NCI-H748 (cell line): ENCODE data around the gene FAM170B.
A peak's percentile ranks its signal among the peaks of the same experiment; 100 is the strongest.

Source experiments
- DNase-seq: peaks from one replicate; lab custom pipeline; 2025; ENCODE audit not compliant: unreplicated experiment; lab: John Stamatoyannopoulos, UW

FAM170B gene

GRCh38 chr10:49152663-49153062 is 18.8 kb upstream of the FAM170B start:
- DNase-seq: no peak

GRCh38 chr10:49152037-49152436 is 18.2 kb upstream of the FAM170B start:
- no peak for DNase-seq

- no peak for DNase-seq
Observed at GRCh38 chr10:49151481-49151880, 17.7 kb upstream of the FAM170B start.

- peak; percentile 55 for DNase-seq
Observed at GRCh38 chr10:49151025-49151445, 17.2 kb upstream of the FAM170B start.

DNA sequence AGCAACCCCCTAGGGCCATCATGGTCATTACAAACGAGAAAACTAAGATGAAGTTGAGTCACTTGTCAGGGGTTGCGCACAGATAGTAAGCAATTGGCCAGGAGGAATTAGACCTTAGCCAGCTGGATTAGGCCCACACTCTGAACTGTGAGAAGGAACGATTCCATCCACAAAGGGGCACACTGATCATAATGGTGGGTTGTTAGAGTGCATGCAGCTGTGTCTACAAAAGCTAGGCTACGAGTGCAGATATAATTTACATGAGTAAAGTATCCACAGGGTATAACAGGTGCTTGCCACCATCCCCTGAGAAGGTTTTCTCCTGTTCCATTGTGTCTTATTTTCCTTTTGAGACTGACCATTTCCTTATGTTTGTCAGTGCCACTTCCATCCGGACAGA is 16.6 kb upstream of the FAM170B start:
- peak; percentile 86 for DNase-seq

- peak; percentile 20 for DNase-seq
Observed at GRCh38 chr10:49149881-49150280, 16.1 kb upstream of the FAM170B start.

GRCh38 chr10:49144058-49144720 is 10.4 kb upstream of the FAM170B start:
- no peak for DNase-seq

DNA sequence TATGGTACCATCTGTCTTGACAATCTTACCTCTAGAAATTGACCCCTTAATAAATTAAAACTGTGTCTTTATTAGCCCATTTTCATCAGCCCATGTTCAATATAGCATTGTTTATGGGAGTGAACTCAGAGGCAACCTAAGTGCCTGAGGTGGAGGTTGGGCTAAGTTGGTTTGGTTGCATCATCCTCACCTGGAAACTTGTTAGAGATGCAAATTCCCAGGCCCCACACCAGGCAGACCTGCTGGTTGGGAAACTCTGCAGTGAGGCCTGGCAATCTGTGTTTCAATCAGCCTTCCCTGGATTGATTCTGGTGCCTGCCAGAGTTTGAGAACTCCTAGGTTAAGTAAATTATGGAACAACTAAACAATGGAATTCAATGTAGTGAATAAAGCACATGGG is 9.4 kb upstream of the FAM170B start:
- no peak for DNase-seq

GRCh38 chr10:49141541-49142332 is 7.9 kb upstream of the FAM170B start:
- DNase-seq: no peak

GRCh38 chr10:49140304-49141177 is 6.7 kb upstream of the FAM170B start:
- no peak for DNase-seq

- no peak for DNase-seq
Observed at GRCh38 chr10:49139846-49140195, 6.0 kb upstream of the FAM170B start.

DNA sequence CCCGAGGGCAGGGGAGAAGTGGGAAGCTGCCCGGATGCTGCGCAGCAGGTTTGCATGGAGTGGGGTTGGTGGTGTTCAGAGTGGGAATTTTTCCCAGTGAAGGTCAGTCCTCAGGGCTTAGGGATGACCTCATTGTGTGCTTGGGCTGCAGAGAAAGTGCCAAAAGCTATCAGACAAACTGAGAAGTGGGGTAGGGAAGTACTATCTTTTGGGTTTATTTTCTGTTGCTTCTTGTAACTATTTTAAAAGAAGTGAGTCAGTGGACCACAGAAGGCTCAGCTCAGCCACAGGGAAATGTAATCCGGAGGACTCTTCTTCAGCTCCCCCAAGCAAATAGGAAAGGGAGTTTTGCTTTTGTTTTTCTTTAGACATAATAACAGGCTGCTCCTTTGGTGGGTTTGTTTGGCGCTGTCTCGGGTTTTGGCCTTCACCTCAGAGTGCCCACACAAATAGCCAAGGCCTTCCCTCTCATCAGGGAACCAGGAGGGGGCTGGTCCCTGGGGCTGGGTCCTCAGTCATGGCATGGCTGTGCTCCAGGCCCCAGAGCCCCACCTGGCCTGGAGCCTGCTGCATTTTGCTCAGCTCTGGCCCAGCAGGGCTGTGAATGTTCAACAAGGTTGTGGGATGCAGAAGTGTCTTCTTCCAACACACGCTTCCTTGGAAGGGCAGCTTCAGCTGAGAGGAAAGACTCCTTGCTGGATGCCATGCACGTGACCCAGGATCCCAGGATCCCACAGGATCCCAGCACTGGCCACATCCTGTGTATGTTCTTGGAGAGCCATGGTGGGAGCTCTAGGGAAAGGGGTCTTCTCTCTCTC is 5.4 kb upstream of the FAM170B start:
- DNase-seq: no peak

DNA sequence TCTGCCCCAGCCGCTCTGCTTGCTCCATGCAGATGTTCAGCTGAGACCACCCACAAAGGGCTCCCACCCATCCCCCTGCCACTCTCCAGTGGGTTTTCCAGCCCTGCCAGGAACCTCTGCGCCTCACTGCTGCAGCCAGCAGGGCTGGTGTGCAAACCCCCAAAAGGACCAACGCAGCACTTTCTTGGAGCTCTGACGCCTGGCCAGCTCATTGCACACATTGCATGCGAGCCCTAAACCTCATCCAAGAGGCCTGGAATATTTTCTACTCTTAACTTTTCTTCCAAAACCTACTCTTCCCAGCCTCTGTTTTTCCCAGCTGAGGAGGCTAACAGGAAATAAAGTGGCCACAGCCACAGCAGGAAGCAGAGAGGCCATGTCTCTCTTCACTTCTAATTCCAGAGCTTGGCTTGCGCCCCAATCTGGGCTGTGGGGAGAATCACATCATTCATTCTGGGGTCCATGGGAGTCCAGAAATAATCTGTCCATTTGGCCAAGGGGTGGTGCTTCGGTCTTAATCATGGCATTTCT is 4.6 kb upstream of the FAM170B start:
- DNase-seq: no peak

DNA sequence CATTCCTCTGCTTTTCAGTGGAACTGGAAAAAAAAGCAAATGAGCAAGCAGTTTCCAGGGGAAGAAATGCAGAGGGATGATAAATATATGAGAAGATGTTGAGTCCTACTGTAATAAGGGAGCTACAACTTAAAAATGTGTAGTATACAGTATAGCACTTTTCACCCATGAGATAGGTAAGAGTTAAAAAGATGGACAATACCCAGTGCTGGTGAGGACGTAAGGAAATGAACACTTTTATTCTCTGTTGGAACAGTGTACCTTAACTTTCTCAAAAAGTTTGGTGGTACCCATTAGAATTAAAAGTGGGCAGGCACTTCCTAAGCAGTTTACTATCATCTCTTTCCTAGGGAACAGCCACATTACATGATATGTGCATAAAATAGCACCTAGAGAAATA is 2.7 kb upstream of the FAM170B start:
- DNase-seq: no peak

- DNase-seq: no peak
Observed at GRCh38 chr10:49135575-49136313, 1.9 kb upstream of the FAM170B start.

- DNase-seq: no peak
Observed at GRCh38 chr10:49134327-49134726, 506 bp upstream of the FAM170B start.

GRCh38 chr10:49132362-49132737 is 1.5 kb downstream of the FAM170B start:
- no peak for DNase-seq

DNA sequence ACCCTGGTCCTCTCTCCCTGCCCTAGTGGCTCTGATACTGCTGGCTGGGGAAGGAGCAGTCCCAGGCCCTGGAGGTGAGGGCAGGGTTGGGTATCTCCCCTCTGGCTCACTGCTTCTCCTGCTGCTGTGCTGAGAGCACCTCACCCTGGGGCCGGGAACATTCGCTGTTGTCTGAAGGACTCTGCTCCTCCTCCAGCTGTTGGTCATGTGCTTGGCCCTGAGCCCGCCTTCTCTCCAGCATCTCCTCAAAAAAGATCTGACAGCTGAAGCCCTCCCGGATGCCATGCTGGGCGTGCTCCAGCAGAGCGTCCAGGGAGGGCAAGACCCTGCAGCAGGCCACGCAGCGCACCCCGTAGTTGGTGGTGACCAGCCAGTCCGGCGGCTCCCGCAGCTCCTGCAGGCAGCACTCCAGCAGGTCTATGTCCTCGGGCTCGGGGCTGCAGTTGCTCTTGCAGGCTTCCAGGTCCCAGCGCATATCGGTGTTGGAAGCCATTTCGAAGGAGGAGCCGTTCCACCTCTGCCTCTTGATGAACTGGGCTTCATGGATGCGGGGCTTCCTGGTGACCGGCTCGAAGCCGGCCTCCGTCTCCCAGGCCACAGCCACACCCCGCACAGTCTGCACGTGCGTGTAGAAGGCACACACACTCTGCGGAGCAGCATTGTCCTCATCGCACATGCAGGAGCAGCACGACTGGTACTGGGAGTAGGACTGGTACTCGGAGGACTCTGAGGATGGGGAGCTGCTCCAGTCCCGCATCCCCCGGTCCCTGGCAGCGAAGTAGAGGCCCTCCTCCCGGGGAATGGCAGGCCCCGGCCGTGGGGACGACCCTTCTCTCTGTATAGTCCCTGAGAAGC is 2.1 kb downstream of the FAM170B start:
- no peak for DNase-seq

DNA sequence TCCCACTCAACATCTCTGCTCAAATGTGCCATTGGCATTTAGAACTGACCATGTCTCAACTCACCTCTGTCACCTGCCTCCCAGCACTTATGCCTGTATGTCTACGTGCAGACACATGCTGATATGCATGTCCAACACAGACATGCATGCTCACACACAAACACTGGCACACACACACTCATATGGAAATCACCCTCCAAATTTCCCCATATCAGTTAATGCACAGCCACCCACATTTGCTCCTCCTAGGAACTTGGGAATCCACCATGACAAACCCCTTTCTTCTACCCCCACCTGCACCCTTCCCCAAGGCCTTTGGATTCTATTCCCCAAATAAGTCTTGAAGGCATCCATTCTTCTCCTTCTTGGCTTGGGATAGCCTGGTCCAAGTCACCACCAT is 4.4 kb downstream of the FAM170B start:
- DNase-seq: no peak
